SK-MEL-5 (cell line): ENCODE measurements around the gene MAN2A2. TPM values are rescaled to one million over a fixed set of nuclear protein-coding genes. Genes with fewer than 3 reads are reported as not detected.
"Not testable (repeated sequence)": the region's sequence is repeated elsewhere in the genome, so short reads cannot be mapped to it uniquely, and the experiment has no call there.

ENCODE experiments used
- DNase-seq: peaks from one replicate; pipeline ENCODE4 v3.0.0-alpha.2; 2016; ENCODE audit warnings: low read depth, low spot score
- in situ Hi-C: cut with HindIII; loops from 2 replicates; pipeline ENCODE4 v1.10.0; 2016; ENCODE audit warnings: low sequenced_read_pairs, high pct_unique_total_duplicates, low pct_unique_long_range_greater_than_20kb
- total RNA-seq: library from RNA; depleted of rRNA; stranded (reverse); fragments of >200 nt; shearing (Covaris generic); gene quantifications from 2 replicates; pipeline ENCODE4 v1.2.3, GENCODE V29; 2014

Gene MAN2A2
- total RNA-seq, 1 experiment from 2014 or later, result 4.7 TPM

DNA sequence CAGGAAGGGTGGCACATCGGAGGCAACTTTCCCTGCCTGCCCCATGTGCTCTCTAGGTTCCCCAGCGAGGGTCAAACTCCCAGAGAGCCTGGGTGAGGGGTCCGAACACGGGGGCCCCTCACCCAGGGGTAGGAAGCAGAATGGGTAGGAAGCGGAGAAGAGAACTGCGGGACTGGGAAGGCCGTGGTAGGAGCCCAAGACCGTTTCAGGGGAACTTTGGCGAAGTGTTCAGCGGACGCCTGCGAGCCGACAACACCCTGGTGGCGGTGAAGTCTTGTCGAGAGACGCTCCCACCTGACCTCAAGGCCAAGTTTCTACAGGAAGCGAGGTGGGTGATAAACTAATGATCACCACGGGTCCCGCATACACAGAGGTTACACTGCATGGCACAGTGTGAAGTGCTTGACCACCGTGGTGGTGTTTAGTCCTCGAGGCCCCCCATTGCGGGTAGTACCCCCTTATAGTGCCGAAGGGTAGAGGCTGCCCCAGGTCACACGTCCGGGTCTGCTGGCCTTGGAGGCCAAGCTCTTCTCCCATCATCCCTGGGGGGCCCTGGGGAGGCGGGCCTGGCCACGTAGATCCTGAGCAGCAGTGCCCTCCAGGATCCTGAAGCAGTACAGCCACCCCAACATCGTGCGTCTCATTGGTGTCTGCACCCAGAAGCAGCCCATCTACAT lies 10.5 kb upstream of the MAN2A2 start:
- DNase-seq, result no peak
- in situ Hi-C loops, result no loop called here

- in situ Hi-C loops, result no loop called here
- no peak for DNase-seq
These were observed 9.7 kb upstream of the MAN2A2 start for GRCh38 chr15:90893175-90894090.

GRCh38 chr15:90895571-90896117 lies 7.5 kb upstream of the MAN2A2 start:
- DNase-seq, result peak; percentile 37
- in situ Hi-C loops, result no loop called here

DNA sequence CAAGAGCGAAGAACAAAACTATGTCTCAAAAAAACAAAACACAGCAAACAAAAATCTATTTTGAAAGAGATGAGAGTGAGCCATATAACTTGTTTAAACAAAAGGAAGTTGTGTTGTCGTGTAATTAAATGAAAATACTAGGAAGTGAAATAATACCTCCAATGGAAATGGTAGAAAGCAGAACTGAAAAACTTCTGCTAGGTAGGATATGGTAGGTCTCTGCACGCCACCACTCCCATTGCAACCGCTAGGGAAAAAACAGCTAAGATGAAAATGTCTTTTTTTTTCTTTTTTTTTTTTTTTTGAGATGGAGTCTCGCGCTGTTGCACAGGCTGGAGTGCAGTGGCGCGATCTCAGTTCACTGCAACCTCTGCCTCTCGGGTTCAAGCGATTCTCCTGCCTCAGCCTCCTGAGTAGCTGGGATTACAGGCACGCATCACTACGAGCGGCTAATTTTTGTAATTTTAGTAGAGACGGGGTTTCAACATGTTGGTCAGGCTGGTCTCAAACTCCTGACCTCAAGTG lies 5.9 kb upstream of the MAN2A2 start:
- DNase-seq, in situ Hi-C loops: not testable (repeated sequence)

- peak; percentile 47 for DNase-seq
- in situ Hi-C loops, result no loop called here
These were observed 1.7 kb upstream of the MAN2A2 start for GRCh38 chr15:90901175-90902039.

DNA sequence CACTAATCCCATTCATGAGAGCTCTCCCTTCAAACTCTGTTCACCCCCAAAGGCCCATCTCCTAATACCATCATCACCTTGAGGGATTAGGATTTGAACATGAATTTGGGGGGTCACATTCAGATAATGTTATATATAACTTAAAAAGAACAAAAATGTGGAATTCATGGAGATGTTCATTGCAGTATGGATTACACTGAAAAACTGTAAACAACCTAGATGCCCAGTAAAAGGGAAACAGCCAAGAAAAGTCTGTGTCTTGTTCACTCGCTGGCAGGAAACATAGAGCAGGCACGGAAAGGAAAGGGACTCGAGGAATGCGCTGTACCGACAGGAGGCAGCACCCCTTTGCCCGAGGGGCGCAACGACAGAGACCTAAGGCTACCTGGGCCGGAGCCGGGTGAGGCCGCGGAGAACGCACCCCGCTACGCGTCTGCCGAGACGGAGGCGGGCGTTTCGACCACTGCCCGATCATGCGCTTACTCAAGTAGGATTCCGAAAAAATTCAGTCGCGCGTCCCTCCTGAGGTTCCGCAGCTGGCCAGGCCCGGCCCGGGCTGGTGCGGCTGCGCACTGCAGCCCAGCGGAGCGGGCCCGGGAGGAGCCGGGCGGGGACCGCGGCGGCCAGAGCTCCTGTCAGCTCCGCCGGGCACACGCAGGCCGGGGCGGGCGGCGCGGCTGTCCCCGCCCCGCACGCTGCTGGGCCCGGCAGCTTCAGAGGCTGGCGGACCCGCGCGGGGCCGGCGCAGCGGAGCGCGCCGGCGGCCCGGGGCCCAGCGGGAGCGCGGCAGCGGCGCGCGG lies 862 bp upstream of the MAN2A2 start:
- in situ Hi-C loops, result no loop called here

GRCh38 chr15:90903733-90904536 lies 833 bp downstream of the MAN2A2 start:
- DNase-seq, result peak; percentile 53
- in situ Hi-C loops, result no loop called here

More for the DNA sequence above, 862 bp upstream of the MAN2A2 start:
- peak; percentile 74 for DNase-seq

GRCh38 chr15:90904746-90905145 lies 1.6 kb downstream of the MAN2A2 start:
- no peak for DNase-seq
- in situ Hi-C loops, result no loop called here

DNA sequence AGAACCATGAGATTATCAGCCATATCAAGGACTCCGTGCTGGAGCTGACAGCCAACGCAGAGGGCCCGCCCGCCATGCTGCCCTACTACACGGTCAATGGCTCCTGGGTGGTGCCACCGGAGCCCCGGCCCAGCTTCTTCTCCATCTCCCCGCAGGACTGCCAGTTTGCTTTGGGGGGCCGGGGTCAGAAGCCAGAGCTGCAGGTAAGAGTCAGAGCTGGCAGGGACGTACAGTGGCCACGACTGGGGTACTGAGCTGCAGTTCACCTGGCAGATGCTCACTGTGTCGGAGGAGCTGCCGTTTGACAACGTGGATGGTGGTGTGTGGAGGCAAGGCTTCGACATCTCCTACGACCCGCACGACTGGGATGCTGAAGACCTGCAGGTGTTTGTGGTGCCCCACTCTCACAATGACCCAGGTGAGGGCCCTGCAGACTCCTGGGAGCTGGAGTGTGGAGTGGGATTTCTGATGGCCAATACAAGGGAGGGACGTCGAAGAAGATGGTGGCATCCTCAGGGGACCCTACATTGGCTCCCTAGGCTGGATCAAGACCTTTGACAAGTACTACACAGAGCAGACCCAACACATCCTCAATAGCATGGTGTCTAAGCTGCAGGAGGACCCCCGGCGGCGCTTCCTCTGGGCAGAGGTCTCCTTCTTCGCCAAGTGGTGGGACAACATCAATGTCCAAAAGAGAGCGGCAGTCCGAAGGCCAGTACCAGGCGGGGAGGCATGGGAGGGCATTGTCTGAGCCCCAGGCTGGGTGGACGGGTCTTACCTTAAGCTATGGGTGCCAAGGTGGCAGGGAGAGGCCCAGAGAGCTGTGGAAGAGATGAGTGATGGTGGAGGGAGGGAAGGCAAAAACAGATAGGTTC lies 2.4 kb downstream of the MAN2A2 start:
- DNase-seq, result no peak
- in situ Hi-C loops, result no loop called here

GRCh38 chr15:90906181-90906849 lies 3.2 kb downstream of the MAN2A2 start:
- DNase-seq, result no peak
- in situ Hi-C loops, result no loop called here

GRCh38 chr15:90907051-90907660 lies 4.1 kb downstream of the MAN2A2 start:
- DNase-seq, result no peak
- in situ Hi-C loops, result no loop called here

GRCh38 chr15:90907838-90908507 lies 4.9 kb downstream of the MAN2A2 start:
- in situ Hi-C loops, result no loop called here
- peak; percentile 56 for DNase-seq

- DNase-seq, result not testable (repeated sequence)
These were observed 6.3 kb downstream of the MAN2A2 start for GRCh38 chr15:90909449-90909848.

DNA sequence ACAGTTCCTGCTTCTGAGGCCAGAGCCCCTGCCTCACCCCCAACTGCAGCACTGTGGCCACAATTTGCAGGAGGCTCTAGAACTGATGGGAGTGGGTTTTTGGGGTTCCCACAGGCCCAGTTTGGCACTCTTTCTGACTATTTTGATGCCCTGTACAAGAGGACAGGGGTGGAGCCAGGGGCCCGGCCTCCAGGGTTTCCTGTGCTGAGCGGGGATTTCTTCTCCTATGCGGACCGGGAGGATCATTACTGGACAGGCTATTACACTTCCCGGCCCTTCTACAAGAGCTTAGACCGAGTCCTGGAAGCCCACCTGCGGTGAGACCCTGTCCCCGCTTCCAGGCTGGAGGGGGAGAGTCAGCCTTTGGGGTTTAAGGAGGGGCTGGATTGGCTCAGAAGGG lies 6.9 kb downstream of the MAN2A2 start:
- in situ Hi-C loops, result no loop called here
- no peak for DNase-seq

More at GRCh38 chr15:90909449-90909848, 6.3 kb downstream of the MAN2A2 start:
- in situ Hi-C loops, result not testable (repeated sequence)
